ENCODE data around the gene ATXN1.

DNA sequence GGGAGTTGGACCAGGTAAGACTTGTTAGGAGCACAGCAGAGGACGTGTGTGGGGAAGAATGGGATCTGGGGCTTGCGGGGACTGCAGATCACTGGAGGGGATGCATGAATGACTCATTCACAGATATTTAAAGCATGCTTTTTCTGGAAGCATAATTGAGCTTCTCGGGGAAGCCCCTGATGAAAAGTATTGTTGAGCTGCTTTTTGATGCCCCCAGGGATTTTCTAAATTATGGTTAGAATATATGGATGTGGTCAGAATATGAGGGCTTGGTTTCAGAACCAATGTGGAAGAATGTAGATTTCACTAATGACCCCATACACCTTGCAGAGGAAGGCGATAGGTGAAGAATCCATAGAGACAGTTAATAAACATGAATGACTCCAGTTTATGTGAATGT lies 486.8 kb downstream of the ATXN1 start:
- TF ChIP-seq EZH2 (IDR thresholded peaks at IDR 0.05; ENCODE audit: insufficient read depth, poor library complexity, severe bottlenecking) (no peak), EZH2phosphoT487 (IDR thresholded peaks at IDR 0.05; ENCODE audit: insufficient read depth, low read depth) (no peak)

Measured in GM23248 (cell line).